HEK293T (cell line): ENCODE measurements around the gene FBXL16.

ENCODE experiments used
- ARNT ChIP-seq: fragments of 450-650 bp; IDR thresholded peaks from 2 replicates; pipeline ENCODE4 v1.6.1; 2017; ENCODE audit warnings: mild to moderate bottlenecking
- ELF4 ChIP-seq: fragments of 450-650 bp; IDR thresholded peaks from 2 replicates; pipeline ENCODE4 v1.6.1; 2017; ENCODE audit warnings: antibody characterized with exemption
- FOXA1 ChIP-seq: fragments of 450-650 bp; IDR thresholded peaks from 2 replicates; pipeline ENCODE4 v1.6.1; 2016; ENCODE audit warnings: mild to moderate bottlenecking
- FOXK2 ChIP-seq: fragments of 450-650 bp; IDR thresholded peaks from 2 replicates; pipeline ENCODE4 v1.6.1; 2016; ENCODE audit warnings: mild to moderate bottlenecking
- FOXM1 ChIP-seq: fragments of 450-650 bp; IDR thresholded peaks from 2 replicates; pipeline ENCODE4 v1.6.1; 2017; ENCODE audit warnings: mild to moderate bottlenecking, borderline replicate concordance
- L3MBTL2 ChIP-seq: fragments of 450-650 bp; conservative IDR thresholded peaks from 2 replicates; pipeline ENCODE4 v1.6.1; 2016; ENCODE audit warnings: mild to moderate bottlenecking
- NFRKB ChIP-seq: fragments of 450-650 bp; IDR thresholded peaks from 2 replicates; pipeline ENCODE4 v1.6.1; 2016; ENCODE audit warnings: mild to moderate bottlenecking, moderate library complexity
- PKNOX1 ChIP-seq: fragments of 450-650 bp; IDR thresholded peaks from 2 replicates; pipeline ENCODE4 v1.6.1; 2016
- SP1 ChIP-seq: fragments of 450-650 bp; IDR thresholded peaks from 2 replicates; pipeline ENCODE4 v1.6.1; 2017
- TARDBP ChIP-seq: fragments of 450-650 bp; IDR thresholded peaks from 2 replicates; pipeline ENCODE4 v1.6.1; 2016

- TF ChIP-seq FOXA1 (no peak), SP1 (no peak), TARDBP (no peak), FOXK2 (no peak), FOXM1 (no peak), ELF4 (no peak), L3MBTL2 (no peak), PKNOX1 (no peak), ARNT (no peak), NFRKB (no peak)
These were observed 62.6 kb downstream of the FBXL16 start for GRCh38 chr16:643050-643368.
